ENCODE results near the gene H6PD.

The H6PD gene

GRCh38 chr1:9319208-9319788 is 84.7 kb downstream of the H6PD start:
- no peak for DNase-seq (ENCODE audit: low read depth)

DNA sequence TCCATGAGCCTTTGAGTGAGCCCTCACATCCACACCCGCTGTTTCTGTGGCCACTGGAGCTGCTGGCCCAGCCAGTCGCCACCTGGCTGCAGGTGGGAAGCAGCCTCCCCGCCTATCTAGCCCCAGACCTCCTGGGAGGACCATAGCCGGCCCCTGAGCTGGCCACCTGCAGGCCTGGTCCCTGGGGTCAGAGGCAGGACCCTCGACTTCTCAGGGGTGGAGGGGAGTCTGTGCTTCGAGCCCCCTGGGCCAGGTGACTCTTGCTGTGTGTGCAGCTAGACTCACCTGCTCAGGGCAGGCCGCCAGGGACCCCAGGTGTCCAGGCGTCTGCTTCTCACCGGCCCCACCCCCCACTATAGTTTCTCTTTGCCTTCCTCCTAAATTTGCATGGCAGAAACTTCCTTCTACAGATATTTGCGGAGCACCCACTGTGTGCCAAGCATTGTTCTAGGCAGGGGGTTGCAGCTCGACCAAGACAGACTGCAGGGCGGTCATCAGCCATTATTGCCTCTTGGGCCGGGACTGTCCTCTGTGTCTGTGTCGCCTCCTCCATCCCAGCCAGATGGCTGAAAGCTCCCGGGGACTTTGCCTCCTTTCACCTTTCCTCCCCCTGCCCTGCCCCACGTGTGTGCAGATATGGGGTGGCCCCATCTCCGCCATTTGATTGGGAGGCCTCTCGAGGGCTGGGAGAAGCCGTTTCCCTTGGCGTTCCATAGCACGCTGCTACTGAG is 85.4 kb downstream of the H6PD start:
- DNase-seq (ENCODE audit: low read depth), result no peak
